ENCODE data around the gene CYP8B1. TPM values are rescaled to one million over a fixed set of nuclear protein-coding genes. Genes with fewer than 3 reads are reported as not detected.

CYP8B1 gene, protein sequence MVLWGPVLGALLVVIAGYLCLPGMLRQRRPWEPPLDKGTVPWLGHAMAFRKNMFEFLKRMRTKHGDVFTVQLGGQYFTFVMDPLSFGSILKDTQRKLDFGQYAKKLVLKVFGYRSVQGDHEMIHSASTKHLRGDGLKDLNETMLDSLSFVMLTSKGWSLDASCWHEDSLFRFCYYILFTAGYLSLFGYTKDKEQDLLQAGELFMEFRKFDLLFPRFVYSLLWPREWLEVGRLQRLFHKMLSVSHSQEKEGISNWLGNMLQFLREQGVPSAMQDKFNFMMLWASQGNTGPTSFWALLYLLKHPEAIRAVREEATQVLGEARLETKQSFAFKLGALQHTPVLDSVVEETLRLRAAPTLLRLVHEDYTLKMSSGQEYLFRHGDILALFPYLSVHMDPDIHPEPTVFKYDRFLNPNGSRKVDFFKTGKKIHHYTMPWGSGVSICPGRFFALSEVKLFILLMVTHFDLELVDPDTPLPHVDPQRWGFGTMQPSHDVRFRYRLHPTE
- not detected for total RNA-seq
- polyA plus RNA-seq, result not detected

DNA sequence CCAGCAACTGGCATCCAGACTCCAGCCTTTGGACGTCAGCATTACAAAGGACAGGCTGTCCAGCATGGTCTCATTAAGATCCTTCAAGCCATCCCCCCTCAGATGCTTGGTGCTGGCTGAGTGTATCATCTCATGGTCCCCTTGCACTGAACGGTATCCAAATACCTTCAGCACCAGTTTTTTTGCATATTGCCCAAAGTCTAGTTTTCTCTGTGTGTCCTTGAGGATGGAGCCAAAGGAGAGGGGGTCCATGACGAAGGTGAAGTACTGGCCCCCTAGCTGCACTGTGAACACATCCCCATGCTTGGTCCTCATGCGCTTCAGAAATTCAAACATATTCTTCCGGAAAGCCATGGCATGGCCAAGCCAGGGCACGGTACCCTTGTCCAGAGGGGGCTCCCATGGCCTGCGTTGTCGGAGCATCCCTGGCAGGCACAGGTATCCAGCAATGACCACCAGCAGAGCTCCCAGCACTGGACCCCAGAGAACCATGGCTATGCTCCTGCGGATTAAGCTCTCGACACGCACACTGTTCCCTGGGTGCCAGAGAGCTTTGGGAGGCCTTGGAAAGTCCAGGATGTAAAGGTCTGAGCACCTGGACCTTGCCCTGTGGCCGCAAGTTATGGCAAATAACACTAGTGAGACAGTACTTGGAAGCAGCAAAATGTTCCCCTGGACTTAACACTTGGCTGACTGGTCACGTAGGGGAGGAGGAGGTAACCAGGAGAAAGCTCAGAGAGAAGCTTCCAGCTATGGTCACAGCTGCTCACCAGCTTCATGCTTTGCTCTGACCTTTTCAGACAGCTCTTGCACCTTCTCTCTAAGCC is at the start of gene CYP8B1:
CYP8B1 (minus strand) TSS at position 555 of the 827 bp plus-strand sequence; CDS start at position 492, 63 bp downstream.
- peaks cover 9% of the 10 kb centered on the region for H3K27me3 Mint-ChIP-seq
- no peak within 1 kb of the TSS for H3K4me3 ChIP-seq (ENCODE audit: low read depth, low read length)
- no peaks in the 10 kb centered on the region for H3K36me3 Mint-ChIP-seq
- peak within 1 kb of the TSS in 1 of 3 donors; percentile 6 for H3K27ac Mint-ChIP-seq
- H3K9me3 ChIP-seq (ENCODE audit: control insufficient read depth in 2 of 2, low read length in 2 of 2), result no peaks in the 10 kb centered on the region
- no peak within 1 kb of the TSS for H3K4me3 Mint-ChIP-seq
- peaks cover 0 to 7% (median 3%) of the 10 kb centered on the region in 4 donors for H3K4me1 Mint-ChIP-seq
- no peak within 1 kb of the TSS for H3K27ac ChIP-seq (ENCODE audit: insufficient read depth, low read length, poor library complexity, severe bottlenecking)
- no peak for ATAC-seq (ENCODE audit: low read depth in 2 of 2)
- no peaks in the 10 kb centered on the region for H3K36me3 ChIP-seq (ENCODE audit: control insufficient read depth, insufficient read depth, low read length)
- no peaks in the 10 kb centered on the region for H3K27me3 ChIP-seq (ENCODE audit: control insufficient read depth, insufficient read depth, low read length)
- H3K9me3 Mint-ChIP-seq, result no peaks in the 10 kb centered on the region
- DNase-seq, result no peak
- H3K4me1 ChIP-seq (ENCODE audit: control insufficient read depth, insufficient read depth, low read length, poor library complexity, severe bottlenecking), result peaks cover 3% of the 10 kb centered on the region

DNA sequence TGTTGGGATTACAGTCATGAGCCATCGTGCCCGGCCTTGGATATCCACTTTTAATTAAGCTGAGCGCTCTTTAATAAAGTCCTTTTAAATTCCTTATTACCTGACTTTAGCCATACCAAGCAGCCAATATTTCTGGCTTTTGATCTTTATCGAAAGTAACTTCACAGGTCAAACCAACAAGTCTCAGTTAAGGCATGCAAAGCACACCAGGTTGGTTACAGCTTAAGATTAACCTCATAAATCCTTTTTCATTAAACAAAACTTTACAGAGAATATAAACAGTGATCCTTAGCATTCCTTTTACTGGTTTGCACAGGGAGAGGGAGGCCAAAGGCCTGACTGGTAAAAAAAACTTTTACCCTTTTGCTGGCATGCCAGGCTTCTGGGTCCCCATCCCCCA is 47.9 kb upstream of the CYP8B1 start:
- ATAC-seq (ENCODE audit: low read depth in 2 of 2), result no peak
- Mint-ChIP-seq H3K27me3 (no peaks in the 10 kb centered on the region), H3K4me1 (peaks cover 5 to 15% (median 6%) of the 10 kb centered on the region in 4 donors), H3K27ac (no peak overlapping the region), H3K4me3 (no peak overlapping the region), H3K9me3 (peaks cover 0 to 12% (median 7%) of the 10 kb centered on the region in 7 donors), H3K36me3 (no peaks in the 10 kb centered on the region)
- no peak overlapping the region for H3K27ac ChIP-seq (ENCODE audit: insufficient read depth, low read length, poor library complexity, severe bottlenecking)
- H3K4me3 ChIP-seq (ENCODE audit: low read depth, low read length), result no peak overlapping the region
- H3K9me3 ChIP-seq (ENCODE audit: control insufficient read depth in 2 of 2, low read length in 2 of 2), result peaks cover 3 to 9% of the 10 kb centered on the region in 2 experiments
- DNase-seq, result no peak
- H3K36me3 ChIP-seq (ENCODE audit: control insufficient read depth, insufficient read depth, low read length), result no peaks in the 10 kb centered on the region
- no peaks in the 10 kb centered on the region for H3K4me1 ChIP-seq (ENCODE audit: control insufficient read depth, insufficient read depth, low read length, poor library complexity, severe bottlenecking)
- no peaks in the 10 kb centered on the region for H3K27me3 ChIP-seq (ENCODE audit: control insufficient read depth, insufficient read depth, low read length)

DNA sequence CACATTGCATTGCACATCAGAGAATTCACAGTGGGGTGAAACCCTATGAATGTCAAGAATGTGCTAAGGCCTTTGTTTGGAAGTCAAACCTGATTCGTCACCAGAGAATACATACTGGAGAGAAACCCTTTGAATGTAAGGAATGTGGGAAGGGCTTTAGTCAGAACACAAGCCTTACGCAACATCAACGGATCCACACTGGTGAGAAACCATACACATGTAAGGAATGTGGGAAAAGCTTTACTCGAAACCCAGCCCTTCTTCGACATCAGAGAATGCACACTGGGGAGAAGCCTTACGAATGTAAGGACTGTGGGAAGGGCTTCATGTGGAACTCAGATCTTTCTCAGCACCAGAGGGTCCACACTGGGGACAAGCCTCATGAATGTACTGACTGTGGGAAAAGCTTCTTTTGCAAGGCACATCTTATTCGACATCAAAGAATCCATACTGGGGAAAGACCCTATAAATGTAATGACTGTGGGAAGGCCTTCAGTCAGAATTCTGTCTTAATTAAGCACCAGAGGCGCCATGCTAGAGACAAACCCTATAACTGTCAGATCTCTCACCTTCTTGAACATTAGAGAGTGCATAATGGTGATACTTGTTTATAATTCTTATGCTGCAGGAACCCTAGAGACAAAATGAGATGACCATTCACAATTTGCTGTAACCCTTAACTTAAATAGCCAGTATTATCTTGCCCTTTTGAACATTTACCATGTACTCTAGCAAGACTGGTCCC is 39.3 kb upstream of the CYP8B1 start:
- no peak overlapping the region for H3K27ac Mint-ChIP-seq
- Histone ChIP-seq H3K9me3 (ENCODE audit: control insufficient read depth in 2 of 2, low read length in 2 of 2) (peaks cover 34 to 57% of the 10 kb centered on the region in 2 experiments), H3K4me1 (ENCODE audit: control insufficient read depth, insufficient read depth, low read length, poor library complexity, severe bottlenecking) (no peaks in the 10 kb centered on the region), H3K36me3 (ENCODE audit: control insufficient read depth, insufficient read depth, low read length) (no peaks in the 10 kb centered on the region), H3K4me3 (ENCODE audit: low read depth, low read length) (no peak overlapping the region), H3K27ac (ENCODE audit: insufficient read depth, low read length, poor library complexity, severe bottlenecking) (no peak overlapping the region), H3K27me3 (ENCODE audit: control insufficient read depth, insufficient read depth, low read length) (no peaks in the 10 kb centered on the region)
- H3K9me3 Mint-ChIP-seq, result peaks cover 2 to 62% (median 29%) of the 10 kb centered on the region in 7 donors
- no peaks in the 10 kb centered on the region for H3K27me3 Mint-ChIP-seq
- H3K36me3 Mint-ChIP-seq, result peaks cover 39% of the 10 kb centered on the region
- no peak overlapping the region for H3K4me3 Mint-ChIP-seq
- H3K4me1 Mint-ChIP-seq, result no peaks in the 10 kb centered on the region
- ATAC-seq (ENCODE audit: low read depth in 2 of 2), result no peak
- DNase-seq, result no peak

DNA sequence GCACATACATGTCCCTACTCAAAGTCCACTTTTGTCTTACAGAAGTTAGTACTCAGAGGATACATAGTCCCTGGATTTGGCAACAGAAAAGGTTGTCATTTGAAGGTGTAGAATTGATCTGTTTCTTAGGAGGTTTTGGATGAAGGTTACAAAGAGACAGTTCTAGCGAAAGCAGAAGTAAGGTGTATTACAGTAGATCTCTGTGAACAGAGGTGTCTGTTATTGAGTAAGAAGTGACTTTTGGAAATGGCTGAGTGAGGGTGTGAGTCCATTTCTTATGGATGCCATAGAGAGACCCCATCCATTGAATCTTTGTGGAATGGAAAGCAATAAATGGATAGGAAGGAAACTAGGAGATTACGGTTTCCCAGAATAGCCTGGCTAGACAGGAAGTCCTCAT is 35.9 kb upstream of the CYP8B1 start:
- no peaks in the 10 kb centered on the region for H3K36me3 ChIP-seq (ENCODE audit: control insufficient read depth, insufficient read depth, low read length)
- H3K4me1 ChIP-seq (ENCODE audit: control insufficient read depth, insufficient read depth, low read length, poor library complexity, severe bottlenecking), result no peaks in the 10 kb centered on the region
- no peak for DNase-seq
- Mint-ChIP-seq H3K4me3 (no peak overlapping the region), H3K36me3 (peaks cover 44% of the 10 kb centered on the region), H3K9me3 (peaks cover 2 to 45% (median 17%) of the 10 kb centered on the region in 7 donors), H3K4me1 (peaks cover 0 to 15% (median 2%) of the 10 kb centered on the region in 4 donors), H3K27me3 (peaks cover 21% of the 10 kb centered on the region), H3K27ac (no peak overlapping the region)
- ATAC-seq (ENCODE audit: low read depth in 2 of 2), result no peak
- H3K27ac ChIP-seq (ENCODE audit: insufficient read depth, low read length, poor library complexity, severe bottlenecking), result no peak overlapping the region
- peaks cover 30 to 37% of the 10 kb centered on the region in 2 experiments for H3K9me3 ChIP-seq (ENCODE audit: control insufficient read depth in 2 of 2, low read length in 2 of 2)
- no peak overlapping the region for H3K4me3 ChIP-seq (ENCODE audit: low read depth, low read length)
- H3K27me3 ChIP-seq (ENCODE audit: control insufficient read depth, insufficient read depth, low read length), result peaks cover 8% of the 10 kb centered on the region

DNA sequence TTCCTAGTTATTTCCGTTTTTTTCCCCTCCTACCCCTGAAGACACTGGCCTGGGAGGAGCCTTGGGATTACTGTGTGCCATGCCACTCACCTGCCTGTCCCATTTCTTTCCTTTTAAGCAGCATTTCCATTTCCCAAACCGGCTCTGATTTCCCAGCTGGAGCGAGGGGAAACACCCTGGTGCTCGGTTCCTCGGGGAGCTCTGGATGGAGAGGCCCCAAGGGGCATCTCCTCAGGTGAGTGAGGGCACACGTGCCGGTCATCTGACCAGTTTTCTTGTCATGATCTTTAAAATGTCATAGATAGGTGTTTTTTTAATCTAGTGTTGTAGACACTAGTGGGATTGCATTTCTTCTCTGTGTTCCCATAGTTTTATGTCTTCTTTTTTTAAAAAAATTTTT is 33.0 kb upstream of the CYP8B1 start:
- Histone ChIP-seq H3K27me3 (ENCODE audit: control insufficient read depth, insufficient read depth, low read length) (peaks cover 20% of the 10 kb centered on the region), H3K36me3 (ENCODE audit: control insufficient read depth, insufficient read depth, low read length) (no peaks in the 10 kb centered on the region), H3K27ac (ENCODE audit: insufficient read depth, low read length, poor library complexity, severe bottlenecking) (no peak overlapping the region), H3K4me3 (ENCODE audit: low read depth, low read length) (no peak overlapping the region), H3K9me3 (ENCODE audit: control insufficient read depth in 2 of 2, low read length in 2 of 2) (peaks cover 8 to 13% of the 10 kb centered on the region in 2 experiments), H3K4me1 (ENCODE audit: control insufficient read depth, insufficient read depth, low read length, poor library complexity, severe bottlenecking) (peaks cover 3% of the 10 kb centered on the region)
- peak overlapping the region in 2 of 4 donors; percentile 16 to 27 for H3K4me3 Mint-ChIP-seq
- no peak for DNase-seq
- peaks cover 0 to 27% (median 19%) of the 10 kb centered on the region in 7 donors for H3K9me3 Mint-ChIP-seq
- peaks cover 31% of the 10 kb centered on the region for H3K36me3 Mint-ChIP-seq
- H3K27me3 Mint-ChIP-seq, result peaks cover 35% of the 10 kb centered on the region
- H3K27ac Mint-ChIP-seq, result peak overlapping the region in 1 of 3 donors; percentile 9
- H3K4me1 Mint-ChIP-seq, result peaks cover 0 to 27% (median 5%) of the 10 kb centered on the region in 4 donors
- no peak for ATAC-seq (ENCODE audit: low read depth in 2 of 2)

DNA sequence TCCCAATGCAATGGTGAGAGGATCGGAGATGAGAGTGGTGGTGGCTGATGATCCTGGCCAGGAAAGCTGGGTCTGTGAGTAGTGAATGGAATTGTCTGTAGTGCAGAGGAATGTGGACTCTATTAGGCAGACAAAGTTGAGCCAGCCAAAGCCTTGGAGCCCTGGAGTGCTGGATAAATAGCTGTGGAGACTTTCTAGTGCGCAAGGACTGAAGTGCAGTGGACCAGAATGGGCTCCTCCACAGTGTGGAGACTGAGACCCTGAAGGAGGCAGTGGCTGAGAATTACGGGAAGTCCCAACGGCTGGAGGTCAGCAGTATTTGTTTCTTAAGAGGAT is 31.1 kb upstream of the CYP8B1 start:
- DNase-seq (no peak), ATAC-seq (ENCODE audit: low read depth in 2 of 2) (no peak)
- Histone ChIP-seq H3K4me1 (ENCODE audit: control insufficient read depth, insufficient read depth, low read length, poor library complexity, severe bottlenecking) (peaks cover 3% of the 10 kb centered on the region), H3K27me3 (ENCODE audit: control insufficient read depth, insufficient read depth, low read length) (peaks cover 20% of the 10 kb centered on the region), H3K9me3 (ENCODE audit: control insufficient read depth in 2 of 2, low read length in 2 of 2) (peaks cover 0 to 15% of the 10 kb centered on the region in 2 experiments), H3K4me3 (ENCODE audit: low read depth, low read length) (no peak overlapping the region), H3K27ac (ENCODE audit: insufficient read depth, low read length, poor library complexity, severe bottlenecking) (no peak overlapping the region), H3K36me3 (ENCODE audit: control insufficient read depth, insufficient read depth, low read length) (no peaks in the 10 kb centered on the region)
- Mint-ChIP-seq H3K4me1 (peaks cover 0 to 27% (median 5%) of the 10 kb centered on the region in 4 donors), H3K27ac (peak overlapping the region in 1 of 3 donors; percentile 27), H3K4me3 (peak overlapping the region in 3 of 4 donors; percentile 57 to 86 (median 72)), H3K27me3 (peaks cover 35% of the 10 kb centered on the region), H3K36me3 (peaks cover 23% of the 10 kb centered on the region), H3K9me3 (peaks cover 0 to 23% (median 13%) of the 10 kb centered on the region in 7 donors)

Measured in CD4-positive, CD25-positive, alpha-beta regulatory T cell (primary cell).